H9 (cell line): ENCODE measurements around the gene PNPLA2. TPM values are rescaled to one million over a fixed set of nuclear protein-coding genes. Genes with fewer than 3 reads are reported as not detected.

Source experiments
- DNase-seq: peaks from one replicate; pipeline ENCODE4 v3.0.0-alpha.2; 2017
- H2AFZ ChIP-seq: one replicate; pipeline ENCODE4 v1.6.1; 2013; ENCODE audit warnings: mild to moderate bottlenecking, low read length, control low read depth, moderate library complexity
- H2AK5ac ChIP-seq: 2 replicates; pipeline ENCODE4 v1.6.1; 2013; ENCODE audit warnings: low read length, control low read depth, mixed read lengths; ENCODE audit not compliant: insufficient read length
- H2BK120ac ChIP-seq: one replicate; pipeline ENCODE4 v1.6.1; 2013; ENCODE audit warnings: low read depth, mild to moderate bottlenecking, low read length, control low read depth, inconsistent platforms; ENCODE audit not compliant: poor library complexity, severe bottlenecking
- H2BK12ac ChIP-seq: 2 replicates; pipeline ENCODE4 v1.6.1; 2013; ENCODE audit warnings: low read length, control low read depth, mixed read lengths, low read depth; ENCODE audit not compliant: insufficient read length
- H2BK15ac ChIP-seq: 2 replicates; pipeline ENCODE4 v1.6.1; 2013; ENCODE audit warnings: low read depth, low read length, control low read depth
- H2BK20ac ChIP-seq: one replicate; pipeline ENCODE4 v1.6.1; 2013; ENCODE audit warnings: low read depth, mild to moderate bottlenecking, low read length, control low read depth, inconsistent platforms; ENCODE audit not compliant: poor library complexity, severe bottlenecking
- H2BK5ac ChIP-seq: 2 replicates; pipeline ENCODE4 v1.6.1; 2013; ENCODE audit warnings: low read length, control low read depth, mixed read lengths; ENCODE audit not compliant: insufficient read length
- H3K14ac ChIP-seq: 2 replicates; pipeline ENCODE4 v1.6.1; 2013; ENCODE audit warnings: low read length, control low read depth; ENCODE audit not compliant: insufficient read depth
- H3K18ac ChIP-seq: 2 replicates; pipeline ENCODE4 v1.6.1; 2013; ENCODE audit warnings: low read depth, mild to moderate bottlenecking, mixed read lengths, low read length, control low read depth; ENCODE audit not compliant: insufficient read length
- H3K23ac ChIP-seq: 2 replicates; pipeline ENCODE4 v1.6.1; 2013; ENCODE audit warnings: low read length, control low read depth, mixed read lengths, low read depth; ENCODE audit not compliant: insufficient read length
- H3K23me2 ChIP-seq: 2 replicates; pipeline ENCODE4 v1.6.1; 2013; ENCODE audit warnings: low read depth, mild to moderate bottlenecking, mixed read lengths, low read length, control low read depth; ENCODE audit not compliant: insufficient read length, poor library complexity, severe bottlenecking
- H3K27ac ChIP-seq: 2 replicates; pipeline ENCODE4 v1.5.1; 2013; ENCODE audit warnings: low read length, control low read depth, mixed read lengths, low read depth; ENCODE audit not compliant: insufficient read length
- H3K27me3 ChIP-seq: 2 replicates; pipeline ENCODE4 v1.6.1; 2013; ENCODE audit warnings: low read length, control low read depth, inconsistent platforms; ENCODE audit not compliant: insufficient read depth
- H3K4ac ChIP-seq: 2 replicates; pipeline ENCODE4 v1.6.1; 2013; ENCODE audit warnings: low read depth, mild to moderate bottlenecking, control low read depth, inconsistent platforms, low read length, moderate library complexity
- H3K4me1 ChIP-seq: 2 replicates; pipeline ENCODE4 v1.6.1; 2013; ENCODE audit warnings: low read length, control low read depth, inconsistent platforms; ENCODE audit not compliant: insufficient read depth
- H3K4me2 ChIP-seq: 2 replicates; pipeline ENCODE4 v1.6.1; 2013; ENCODE audit warnings: low read length, control low read depth, mixed read lengths; ENCODE audit not compliant: insufficient read length, insufficient read depth
- H3K56ac ChIP-seq: 2 replicates; pipeline ENCODE4 v1.6.1; 2013; ENCODE audit warnings: low read depth, mild to moderate bottlenecking, mixed read lengths, low read length, control low read depth; ENCODE audit not compliant: insufficient read length
- H3K79me1 ChIP-seq: 2 replicates; pipeline ENCODE4 v1.6.1; 2013; ENCODE audit warnings: low read depth, mild to moderate bottlenecking, moderate library complexity, low read length, control low read depth, inconsistent platforms; ENCODE audit not compliant: insufficient read depth, poor library complexity, severe bottlenecking
- H3K79me2 ChIP-seq: 2 replicates; pipeline ENCODE4 v1.6.1; 2013; ENCODE audit warnings: low read length, control low read depth, inconsistent platforms; ENCODE audit not compliant: insufficient read depth
- H3K9ac ChIP-seq: 2 replicates; pipeline ENCODE4 v1.6.1; 2013; ENCODE audit warnings: low read length, control low read depth, mixed read lengths; ENCODE audit not compliant: insufficient read length; ENCODE audit errors: extremely low read depth
- H3K9me3 ChIP-seq: one replicate; pipeline ENCODE4 v1.6.1; 2013; ENCODE audit warnings: low read depth, low read length, inconsistent platforms; ENCODE audit not compliant: control insufficient read depth
- H3T11ph ChIP-seq: one replicate; pipeline ENCODE4 v1.6.1; 2013; ENCODE audit warnings: mild to moderate bottlenecking, low read length, control low read depth, inconsistent platforms
- H4K20me1 ChIP-seq: one replicate; pipeline ENCODE4 v1.6.1; 2013; ENCODE audit not compliant: control insufficient read depth, insufficient read length, insufficient read depth
- H4K5ac ChIP-seq: 2 replicates; pipeline ENCODE4 v1.6.1; 2013; ENCODE audit warnings: low read depth, mild to moderate bottlenecking, mixed read lengths, low read length, control low read depth; ENCODE audit not compliant: insufficient read length
- H4K8ac ChIP-seq: replicated peaks from 2 replicates; pipeline ENCODE4 v1.6.1; 2013; ENCODE audit warnings: low read length, control low read depth, mixed read lengths, low read depth; ENCODE audit not compliant: insufficient read length
- H4K91ac ChIP-seq: 2 replicates; pipeline ENCODE4 v1.6.1; 2013; ENCODE audit warnings: low read depth, mild to moderate bottlenecking, moderate library complexity, mixed read lengths, low read length, control low read depth; ENCODE audit not compliant: insufficient read length
- H3K27ac Mint-ChIP-seq, 3 experiments: 2 replicates in 2 of 3; 3 replicates in 1 of 3; pipeline ENCODE4 v1.8.0; 2020 to 2021; ENCODE audit warnings: mixed read lengths in 3 of 3, mild to moderate bottlenecking in 1 of 3, moderate library complexity in 1 of 3
- H3K27me3 Mint-ChIP-seq: 2 replicates; pipeline ENCODE4 v1.8.0; 2021; ENCODE audit warnings: low read depth, mild to moderate bottlenecking, moderate library complexity, mixed read lengths
- H3K36me3 Mint-ChIP-seq, 3 experiments: 2 replicates in 2 of 3; 3 replicates in 1 of 3; pipeline ENCODE4 v1.8.0; 2020 to 2021; ENCODE audit warnings: low read depth in 3 of 3, mixed read lengths in 3 of 3; ENCODE audit not compliant: insufficient read depth in 1 of 3
- H3K4me1 Mint-ChIP-seq, 2 experiments: 2 replicates each; pipeline ENCODE4 v1.8.0; 2020; ENCODE audit warnings: mixed read lengths in 2 of 2
- H3K4me3 Mint-ChIP-seq, 2 experiments: 2 replicates in 1 of 2; 3 replicates in 1 of 2; pipeline ENCODE4 v1.8.0; 2020 to 2021; ENCODE audit warnings: mild to moderate bottlenecking in 2 of 2, mixed read lengths in 2 of 2, moderate library complexity in 1 of 2
- H3K9me3 Mint-ChIP-seq, 2 experiments: 2 replicates in 1 of 2; 3 replicates in 1 of 2; pipeline ENCODE4 v1.8.0; 2020; ENCODE audit warnings: mild to moderate bottlenecking in 2 of 2, mixed read lengths in 2 of 2, moderate library complexity in 1 of 2
- WGBS: extraction: QIAGEN DNeasy Blood & Tissue Kit; methylation state at CpG from one replicate; pipeline ENCODE4 v1.1.7; 2013; ENCODE audit warnings: missing lambda C conversion rate, low lambda C conversion rate, mixed read lengths; ENCODE audit not compliant: insufficient read length; ENCODE audit errors: extremely low coverage; 5-methylcytosine and 5-hydroxymethylcytosine counted together
- total RNA-seq: library from RNA; stranded (reverse); gene quantifications from 2 replicates; pipeline ENCODE4 v1.2.1, GENCODE V29; 2021
- TF ChIP-seq, protein P1 (sequence below): fragments of 200-600 bp; sonication (generic); conservative IDR thresholded peaks from 3 replicates; pipeline ENCODE4 v1.8.0; 2021; ENCODE audit warnings: antibody characterized with exemption, mild to moderate bottlenecking

Gene PNPLA2
- total RNA-seq, 1 experiment from 2014 or later, result 67.3 TPM

DNA sequence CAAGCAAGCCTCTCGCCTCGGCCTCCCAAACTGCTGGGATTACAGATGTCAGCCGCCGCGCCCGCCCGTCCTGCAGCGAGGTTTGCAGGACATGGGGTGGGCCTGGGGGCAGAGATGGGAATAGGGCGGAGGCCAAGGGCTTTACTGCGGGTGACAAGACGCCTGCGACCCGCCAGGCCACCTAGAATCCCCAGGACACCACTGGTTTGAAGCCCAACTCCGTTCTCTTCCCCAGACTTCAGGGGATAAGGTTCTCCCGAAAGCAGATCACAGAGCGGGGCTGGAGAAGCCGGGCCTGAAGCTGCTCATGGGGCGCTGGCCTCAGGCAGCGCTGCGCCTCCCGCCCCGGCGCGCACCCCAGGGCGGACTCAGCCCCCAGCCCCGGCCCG lies 23.3 kb downstream of the PNPLA2 start:
- Histone ChIP-seq H3K14ac (peak overlapping the region; percentile 20; the same call in 1 of the 2 replicates), H3K27ac (no peak overlapping the region), H3K27me3 (no peaks in the 10 kb centered on the region), H3K18ac (no peak overlapping the region), H3K4ac (no peak overlapping the region), H3K4me1 (peaks cover 2% of the 10 kb centered on the region; the same call in 1 of the 2 replicates), H4K5ac (no peak overlapping the region), H2BK12ac (no peak overlapping the region), H3K4me2 (peak overlapping the region; percentile 66), H2BK20ac (no peak overlapping the region), H3K56ac (no peak overlapping the region), H4K8ac (no peak overlapping the region), H2BK120ac (no peak overlapping the region), H4K91ac (no peak overlapping the region), H3K9me3 (no peaks in the 10 kb centered on the region), H2AK5ac (no peak overlapping the region), H3K79me1 (peaks cover 2% of the 10 kb centered on the region), H3K23ac (no peak overlapping the region), H2AFZ (no peak overlapping the region), H2BK15ac (no peak overlapping the region), H2BK5ac (no peak overlapping the region), H3K9ac (peak overlapping the region; percentile 80), H4K20me1 (peaks cover 6% of the 10 kb centered on the region), H3K79me2 (no peaks in the 10 kb centered on the region; the same call in 1 of the 2 replicates), H3T11ph (no peak overlapping the region), H3K23me2 (peaks cover 12% of the 10 kb centered on the region)
- H3K36me3 Mint-ChIP-seq, result peaks cover 5 to 41% (median 37%) of the 10 kb centered on the region in 3 experiments; a peak in 6 of 7 replicates
- peak overlapping the region; percentile 84 to 91 for H3K4me3 Mint-ChIP-seq
- H3K27ac Mint-ChIP-seq, result peak overlapping the region in 1 of 3 experiments; percentile 93; a peak in 3 of 7 replicates
- no peak for DNase-seq
- H3K9me3 Mint-ChIP-seq, result no peaks in the 10 kb centered on the region
- peaks cover 17 to 38% of the 10 kb centered on the region in 2 experiments for H3K4me1 Mint-ChIP-seq
- no CpG with 5 or more reads among the region's 27 CpGs for WGBS
- peaks cover 2% of the 10 kb centered on the region; the same call in 1 of the 2 replicates for H3K27me3 Mint-ChIP-seq
- TF ChIP-seq, protein P1, sequence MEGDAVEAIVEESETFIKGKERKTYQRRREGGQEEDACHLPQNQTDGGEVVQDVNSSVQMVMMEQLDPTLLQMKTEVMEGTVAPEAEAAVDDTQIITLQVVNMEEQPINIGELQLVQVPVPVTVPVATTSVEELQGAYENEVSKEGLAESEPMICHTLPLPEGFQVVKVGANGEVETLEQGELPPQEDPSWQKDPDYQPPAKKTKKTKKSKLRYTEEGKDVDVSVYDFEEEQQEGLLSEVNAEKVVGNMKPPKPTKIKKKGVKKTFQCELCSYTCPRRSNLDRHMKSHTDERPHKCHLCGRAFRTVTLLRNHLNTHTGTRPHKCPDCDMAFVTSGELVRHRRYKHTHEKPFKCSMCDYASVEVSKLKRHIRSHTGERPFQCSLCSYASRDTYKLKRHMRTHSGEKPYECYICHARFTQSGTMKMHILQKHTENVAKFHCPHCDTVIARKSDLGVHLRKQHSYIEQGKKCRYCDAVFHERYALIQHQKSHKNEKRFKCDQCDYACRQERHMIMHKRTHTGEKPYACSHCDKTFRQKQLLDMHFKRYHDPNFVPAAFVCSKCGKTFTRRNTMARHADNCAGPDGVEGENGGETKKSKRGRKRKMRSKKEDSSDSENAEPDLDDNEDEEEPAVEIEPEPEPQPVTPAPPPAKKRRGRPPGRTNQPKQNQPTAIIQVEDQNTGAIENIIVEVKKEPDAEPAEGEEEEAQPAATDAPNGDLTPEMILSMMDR, result no peak
